OCI-LY7 (cell line): Measurements from ENCODE around the gene TTC28. TPM values are rescaled to one million over a fixed set of nuclear protein-coding genes. Genes with fewer than 3 reads are reported as not detected.

Source experiments
- BruUV-seq: library from RNA; stranded (reverse); fragments of 400-500 nt; replicated peaks from 2 replicates; lab custom pipeline; 2021; lab: Mats Ljungman, UMichigan
- CTCF ChIA-PET: fragments of 300-600 bp; sonication (Branson Sonifier 250); formaldehyde crosslinking; loops from one replicate; lab custom pipeline; 2022; ENCODE audit warnings: antibody characterized with exemption; ENCODE audit not compliant: unreplicated experiment; lab: Charles Lee
- POLR2A ChIA-PET: fragments of 300-600 bp; sonication (Branson Sonifier 250); formaldehyde crosslinking; loops from one replicate; lab custom pipeline; 2022; ENCODE audit warnings: antibody characterized with exemption; lab: Charles Lee
- DNase-seq: peaks from one replicate; pipeline ENCODE4 v3.0.0-alpha.2; 2015; ENCODE audit warnings: low spot score
- H2AFZ ChIP-seq: fragments of 200-600 bp; sonication (generic), shearing (Covaris generic); 2 replicates; pipeline ENCODE4 v1.6.1; 2014; ENCODE audit warnings: mild to moderate bottlenecking, antibody characterized with exemption, low read length, moderate library complexity
- H3K27ac ChIP-seq: fragments of 200-600 bp; sonication (generic); 2 replicates; pipeline ENCODE4 v1.5.1; 2014; ENCODE audit warnings: mixed run types, low read depth, mild to moderate bottlenecking, moderate library complexity, low read length, inconsistent platforms; ENCODE audit not compliant: poor library complexity, severe bottlenecking
- H3K36me3 ChIP-seq: fragments of 200-600 bp; sonication (generic); 2 replicates; pipeline ENCODE4 v1.6.1; 2014; ENCODE audit warnings: mild to moderate bottlenecking, antibody characterized with exemption, low read length, moderate library complexity, mixed read lengths; ENCODE audit not compliant: insufficient read depth
- H3K4me1 ChIP-seq: fragments of 200-600 bp; sonication (generic); 2 replicates; pipeline ENCODE4 v1.5.1; 2014; ENCODE audit warnings: mild to moderate bottlenecking, low read length; ENCODE audit not compliant: insufficient read depth, poor library complexity, severe bottlenecking
- H3K4me2 ChIP-seq: fragments of 200-600 bp; sonication (generic); 2 replicates; pipeline ENCODE4 v1.6.1; 2014; ENCODE audit warnings: mild to moderate bottlenecking, low read length
- H3K4me3 ChIP-seq: fragments of 200-600 bp; sonication (generic); 2 replicates; pipeline ENCODE4 v1.5.1; 2014; ENCODE audit warnings: mild to moderate bottlenecking, low read depth, low read length; ENCODE audit not compliant: poor library complexity, severe bottlenecking
- H3K79me2 ChIP-seq: fragments of 200-600 bp; sonication (generic); 2 replicates; pipeline ENCODE4 v1.6.1; 2016; ENCODE audit warnings: low read depth, mild to moderate bottlenecking, low read length, moderate library complexity, mixed read lengths; ENCODE audit not compliant: insufficient read depth
- H3K9me2 ChIP-seq: fragments of 200-600 bp; sonication (generic); 2 replicates; pipeline ENCODE4 v1.6.1; 2016; ENCODE audit warnings: mild to moderate bottlenecking, low read length, mixed read lengths; ENCODE audit not compliant: insufficient read depth
- H3K9me3 ChIP-seq: fragments of 200-600 bp; sonication (generic); 2 replicates; pipeline ENCODE4 v1.6.1; 2014; ENCODE audit warnings: mild to moderate bottlenecking, mixed run types, low read length, mixed read lengths
- H4K20me1 ChIP-seq: fragments of 200-600 bp; sonication (generic); 2 replicates; pipeline ENCODE4 v1.6.1; 2014; ENCODE audit warnings: mild to moderate bottlenecking, antibody characterized with exemption, low read length, moderate library complexity, mixed read lengths; ENCODE audit not compliant: insufficient read depth
- EZH2phosphoT487 ChIP-seq: fragments of 200-600 bp; sonication (generic); IDR thresholded peaks from 2 replicates; pipeline ENCODE4 v1.6.1; 2018; ENCODE audit warnings: low read depth, borderline replicate concordance, mild to moderate bottlenecking, mixed run types, antibody characterized with exemption, low read length, moderate library complexity, mixed read lengths
- intact Hi-C: fragments of 100-400 bp; cut with micrococcal nuclease; formaldehyde crosslinking; loops from one replicate; pipeline ENCODE4 v1.10.0; 2022; ENCODE audit not compliant: unreplicated experiment
- total RNA-seq, 2 experiments: library from RNA; depleted of rRNA in 1 of 2; stranded (reverse); fragments of >200 nt in 1 of 2; shearing (Covaris generic) in 1 of 2; gene quantifications; 2 replicates each; pipeline ENCODE4 v1.2.3, GENCODE V29; 2014 to 2022
- TF ChIP-seq, protein P1 (sequence below): fragments of 200-600 bp; sonication (generic); conservative IDR thresholded peaks from 2 replicates; pipeline ENCODE4 v1.5.1; 2014; ENCODE audit warnings: mild to moderate bottlenecking, antibody characterized with exemption, low read length, moderate library complexity, mixed read lengths

TTC28 gene
- total RNA-seq, 2 experiments from 2014 or later = under 0.01 to 0.55 TPM

DNA sequence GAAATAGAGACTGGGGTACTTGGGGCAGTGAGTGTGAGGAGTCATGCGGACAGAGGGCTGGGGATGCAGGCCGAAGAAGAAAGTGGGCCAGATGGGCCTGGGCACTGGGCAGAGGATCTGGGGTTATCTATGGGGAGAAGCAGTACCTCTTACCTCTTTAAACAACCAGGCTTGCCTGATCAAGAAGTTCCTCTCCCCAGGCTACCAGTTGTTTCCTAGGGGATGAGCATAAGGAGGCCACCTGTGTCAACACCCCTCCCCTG lies 662.2 kb downstream of the TTC28 start:
- Histone ChIP-seq H2AFZ (no peak overlapping the region), H3K9me3 (no peaks in the 10 kb centered on the region), H3K9me2 (no peaks in the 10 kb centered on the region), H3K4me1 (peaks cover 12% of the 10 kb centered on the region), H3K4me3 (no peak overlapping the region), H4K20me1 (no peaks in the 10 kb centered on the region), H3K79me2 (no peaks in the 10 kb centered on the region), H3K4me2 (no peak overlapping the region), H3K27ac (no peak overlapping the region), H3K36me3 (no peaks in the 10 kb centered on the region)
- TF ChIP-seq EZH2phosphoT487 = no peak
- TF ChIP-seq, protein P1, sequence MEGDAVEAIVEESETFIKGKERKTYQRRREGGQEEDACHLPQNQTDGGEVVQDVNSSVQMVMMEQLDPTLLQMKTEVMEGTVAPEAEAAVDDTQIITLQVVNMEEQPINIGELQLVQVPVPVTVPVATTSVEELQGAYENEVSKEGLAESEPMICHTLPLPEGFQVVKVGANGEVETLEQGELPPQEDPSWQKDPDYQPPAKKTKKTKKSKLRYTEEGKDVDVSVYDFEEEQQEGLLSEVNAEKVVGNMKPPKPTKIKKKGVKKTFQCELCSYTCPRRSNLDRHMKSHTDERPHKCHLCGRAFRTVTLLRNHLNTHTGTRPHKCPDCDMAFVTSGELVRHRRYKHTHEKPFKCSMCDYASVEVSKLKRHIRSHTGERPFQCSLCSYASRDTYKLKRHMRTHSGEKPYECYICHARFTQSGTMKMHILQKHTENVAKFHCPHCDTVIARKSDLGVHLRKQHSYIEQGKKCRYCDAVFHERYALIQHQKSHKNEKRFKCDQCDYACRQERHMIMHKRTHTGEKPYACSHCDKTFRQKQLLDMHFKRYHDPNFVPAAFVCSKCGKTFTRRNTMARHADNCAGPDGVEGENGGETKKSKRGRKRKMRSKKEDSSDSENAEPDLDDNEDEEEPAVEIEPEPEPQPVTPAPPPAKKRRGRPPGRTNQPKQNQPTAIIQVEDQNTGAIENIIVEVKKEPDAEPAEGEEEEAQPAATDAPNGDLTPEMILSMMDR = no peak
- intact Hi-C loops = no loop called here
- ChIA-PET POLR2A (no interaction called here), CTCF (no interaction called here)
- BruUV-seq = no TSS peak
- DNase-seq = no peak

DNA sequence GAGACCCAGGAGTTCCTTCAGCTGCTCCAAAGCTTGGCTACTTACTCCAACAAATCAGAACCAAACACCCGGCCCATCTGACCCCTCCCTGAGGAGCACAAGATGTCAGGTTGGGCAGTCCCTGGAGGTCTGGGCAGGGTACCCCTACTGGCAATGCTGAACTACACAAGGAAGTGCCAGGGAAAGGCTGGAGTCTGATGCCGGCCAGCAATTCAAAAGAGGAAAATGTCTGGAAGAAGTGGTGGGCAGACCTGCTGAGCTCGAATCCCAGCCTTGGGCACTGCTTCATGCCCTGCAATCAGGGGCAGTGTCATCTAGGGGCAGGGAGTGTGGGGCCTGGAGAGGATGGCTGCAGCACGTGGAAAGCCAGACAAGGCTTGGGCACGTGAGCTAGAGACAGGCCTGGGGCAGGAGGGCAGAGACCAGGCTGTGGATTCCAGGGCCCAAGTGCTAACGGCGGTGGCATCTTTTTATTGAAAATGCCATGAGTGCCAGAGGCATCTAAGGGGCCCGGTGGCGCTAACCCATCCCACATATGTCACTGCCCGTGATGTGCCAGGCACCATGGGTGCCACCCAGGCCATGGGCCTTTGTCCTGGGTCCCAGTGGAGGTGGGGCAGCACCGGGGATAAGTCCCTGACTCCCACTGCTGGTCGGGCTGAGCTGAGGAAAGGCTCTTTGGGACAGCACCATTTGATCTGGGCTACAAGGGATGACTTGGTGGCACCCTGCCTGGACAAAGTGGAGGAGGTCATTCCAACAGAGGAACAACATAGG lies 662.7 kb downstream of the TTC28 start:
- H3K9me3 ChIP-seq = no peaks in the 10 kb centered on the region
- H3K4me1 ChIP-seq = peaks cover 12% of the 10 kb centered on the region
- no peaks in the 10 kb centered on the region for H3K9me2 ChIP-seq
- intact Hi-C loops = no loop called here
- no peak for DNase-seq
- H3K4me2 ChIP-seq = no peak overlapping the region
- H3K79me2 ChIP-seq = no peaks in the 10 kb centered on the region
- TF ChIP-seq, protein P1 = no peak
- no peak for TF ChIP-seq EZH2phosphoT487
- H3K36me3 ChIP-seq = no peaks in the 10 kb centered on the region
- H4K20me1 ChIP-seq = no peaks in the 10 kb centered on the region
- POLR2A ChIA-PET = no interaction called here
- no TSS peak for BruUV-seq
- H3K27ac ChIP-seq = no peak overlapping the region
- H2AFZ ChIP-seq = no peak overlapping the region
- H3K4me3 ChIP-seq = no peak overlapping the region
- CTCF ChIA-PET = interaction anchor here (0.6 kb wide), 1 partner anchor 803 kb away, joined by 3 read pairs; no protein-coding TSS in a partner anchor
